ENCODE measurements around the gene GPRIN2.

The GPRIN2 gene

DNA sequence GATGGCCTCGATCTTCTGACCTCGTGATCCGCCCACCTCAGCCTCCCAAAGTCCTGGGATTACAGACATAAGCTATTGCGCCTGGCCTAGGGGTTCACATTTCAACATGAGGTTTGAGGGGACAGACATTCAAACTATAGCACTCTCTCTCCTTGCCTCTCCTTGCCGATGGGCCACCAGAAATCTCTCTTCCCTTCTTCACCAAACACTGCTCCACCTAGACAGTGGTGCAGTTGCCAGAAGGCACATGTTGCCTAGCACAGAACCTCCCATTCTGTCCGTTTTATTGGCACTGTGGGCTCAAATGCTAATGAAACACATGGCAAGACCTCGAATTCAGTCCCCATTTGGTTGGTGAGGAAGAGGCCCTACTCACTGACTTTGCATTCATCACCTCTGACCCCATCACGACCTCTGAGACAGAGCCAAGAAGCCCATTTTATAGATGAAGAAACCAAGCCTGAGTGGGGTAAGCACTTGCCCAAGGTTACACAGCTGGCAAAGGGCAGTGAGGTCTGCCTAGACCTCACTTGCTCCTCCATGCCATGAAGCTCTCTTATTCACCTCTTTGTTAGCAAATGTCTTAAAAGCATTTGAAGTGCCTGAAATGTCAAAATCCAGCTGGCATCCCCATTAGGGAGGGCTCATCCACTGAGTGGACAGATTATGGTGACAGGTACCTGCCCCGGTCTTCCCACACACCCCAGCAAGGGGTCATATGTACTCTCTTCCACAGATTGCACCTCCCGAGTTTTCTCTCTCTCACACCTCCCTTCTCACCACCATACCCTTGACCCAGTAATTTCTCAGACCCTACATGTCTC is 34.0 kb downstream of the GPRIN2 start:
- Histone ChIP-seq H3K27ac (no peak overlapping the region), H3K4me3 (no peak overlapping the region)
- TF ChIP-seq, protein P1, sequence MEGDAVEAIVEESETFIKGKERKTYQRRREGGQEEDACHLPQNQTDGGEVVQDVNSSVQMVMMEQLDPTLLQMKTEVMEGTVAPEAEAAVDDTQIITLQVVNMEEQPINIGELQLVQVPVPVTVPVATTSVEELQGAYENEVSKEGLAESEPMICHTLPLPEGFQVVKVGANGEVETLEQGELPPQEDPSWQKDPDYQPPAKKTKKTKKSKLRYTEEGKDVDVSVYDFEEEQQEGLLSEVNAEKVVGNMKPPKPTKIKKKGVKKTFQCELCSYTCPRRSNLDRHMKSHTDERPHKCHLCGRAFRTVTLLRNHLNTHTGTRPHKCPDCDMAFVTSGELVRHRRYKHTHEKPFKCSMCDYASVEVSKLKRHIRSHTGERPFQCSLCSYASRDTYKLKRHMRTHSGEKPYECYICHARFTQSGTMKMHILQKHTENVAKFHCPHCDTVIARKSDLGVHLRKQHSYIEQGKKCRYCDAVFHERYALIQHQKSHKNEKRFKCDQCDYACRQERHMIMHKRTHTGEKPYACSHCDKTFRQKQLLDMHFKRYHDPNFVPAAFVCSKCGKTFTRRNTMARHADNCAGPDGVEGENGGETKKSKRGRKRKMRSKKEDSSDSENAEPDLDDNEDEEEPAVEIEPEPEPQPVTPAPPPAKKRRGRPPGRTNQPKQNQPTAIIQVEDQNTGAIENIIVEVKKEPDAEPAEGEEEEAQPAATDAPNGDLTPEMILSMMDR (IDR thresholded peaks at IDR 0.05): no peak
- DNase-seq (ENCODE audit: low spot score): no peak

DNA sequence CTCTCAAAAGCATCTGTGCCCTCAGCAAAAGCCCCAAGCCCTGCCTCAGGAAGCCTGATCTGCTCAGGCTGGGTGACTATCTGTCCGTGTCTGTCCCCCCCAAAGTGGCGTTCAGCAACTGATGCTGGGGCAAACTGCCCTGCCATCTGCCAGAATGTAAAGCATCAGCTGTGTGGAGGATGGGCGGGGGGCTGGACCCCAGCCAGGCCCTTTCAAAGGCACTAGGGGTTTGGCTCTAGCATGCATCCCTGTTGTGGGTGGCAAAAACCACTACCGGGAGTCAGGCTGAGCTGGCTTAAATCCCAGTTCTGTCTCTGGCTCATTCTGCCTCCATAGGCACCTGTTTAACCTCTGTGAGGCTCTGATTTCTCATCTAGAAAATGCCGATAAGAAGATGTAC is 35.5 kb downstream of the GPRIN2 start:
- no peak overlapping the region for H3K27ac ChIP-seq
- TF ChIP-seq, protein P1 (IDR thresholded peaks at IDR 0.05): no peak
- no peak overlapping the region for H3K4me3 ChIP-seq
- DNase-seq (ENCODE audit: low spot score): no peak

DNA sequence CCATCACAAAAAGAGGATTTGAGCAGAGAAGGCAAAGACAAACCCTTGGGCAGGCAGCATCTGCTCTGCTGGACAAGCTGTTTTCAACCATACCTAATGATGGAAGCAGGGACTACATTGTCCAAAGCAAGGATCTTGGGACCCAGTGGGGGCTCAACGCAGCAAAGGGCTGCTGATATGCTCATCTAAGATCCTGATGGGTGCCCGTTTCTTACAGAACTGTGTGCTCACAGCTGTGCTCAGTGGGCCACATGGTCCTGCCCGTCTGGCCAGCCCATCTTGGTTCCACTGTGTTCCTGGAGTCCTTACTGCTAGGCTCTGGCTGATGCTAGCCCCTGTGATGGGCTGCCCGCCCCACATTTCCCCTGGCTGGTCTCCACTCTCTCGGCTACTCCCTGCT is 36.1 kb downstream of the GPRIN2 start:
- TF ChIP-seq, protein P1 (IDR thresholded peaks at IDR 0.05): no peak
- DNase-seq (ENCODE audit: low spot score): no peak
- H3K27ac ChIP-seq: no peak overlapping the region
- no peak overlapping the region for H3K4me3 ChIP-seq

DNA sequence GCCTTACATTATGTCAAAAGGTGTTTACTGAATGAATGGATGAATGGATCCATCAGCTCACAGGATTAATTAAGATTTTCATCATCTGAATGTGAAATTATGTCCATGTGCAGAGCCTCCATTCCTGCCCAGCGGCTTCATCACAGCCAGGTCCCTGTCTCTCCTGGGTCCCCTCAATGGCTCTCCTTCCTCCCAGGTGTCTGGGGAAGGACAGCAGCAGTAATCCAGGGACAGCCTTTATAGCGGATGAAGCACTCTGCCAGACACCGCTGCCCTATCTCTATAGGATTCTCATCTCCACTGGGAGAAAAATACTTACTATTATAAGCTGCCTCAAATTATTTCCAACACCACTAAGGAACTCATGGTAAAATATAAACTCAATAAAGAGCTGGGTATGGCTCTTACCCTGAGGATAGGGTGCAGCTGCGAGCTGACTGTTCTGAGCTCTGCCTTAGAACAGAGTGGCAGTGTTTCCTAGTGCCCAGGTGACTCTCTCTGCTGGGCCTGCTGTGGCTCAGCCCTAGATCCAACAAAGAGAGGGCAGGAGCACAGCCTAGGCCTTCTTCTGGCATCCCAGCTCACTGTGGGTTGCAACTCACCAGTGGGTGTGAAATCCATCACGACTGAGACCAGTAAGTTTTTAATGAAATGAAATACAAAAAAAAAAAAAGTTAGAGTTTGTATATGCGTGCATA is 38.3 kb downstream of the GPRIN2 start:
- TF ChIP-seq, protein P1 (IDR thresholded peaks at IDR 0.05): no peak
- Histone ChIP-seq H3K27ac (no peak overlapping the region), H3K4me3 (no peak overlapping the region)
- no peak for DNase-seq (ENCODE audit: low spot score)

DNA sequence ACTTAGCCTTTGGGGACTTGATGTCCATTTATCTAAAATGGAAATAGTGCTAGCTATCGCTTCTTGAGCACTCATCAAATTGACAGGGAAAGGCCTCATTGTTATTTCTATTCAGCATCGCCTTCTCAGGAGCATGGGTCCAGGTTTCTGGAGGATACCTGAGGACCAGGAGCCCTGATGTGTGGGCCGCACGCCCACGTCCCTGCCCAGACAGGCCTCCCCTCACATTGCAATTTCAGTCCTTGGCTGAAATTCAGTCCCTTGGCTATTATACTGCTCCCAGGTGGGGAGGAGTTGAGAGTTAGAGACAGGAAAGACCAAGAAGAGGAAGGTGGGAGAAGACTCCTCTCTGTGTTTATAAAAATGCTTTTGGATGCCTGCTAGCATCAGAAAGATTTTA is 38.9 kb downstream of the GPRIN2 start:
- DNase-seq (ENCODE audit: low spot score): no peak
- TF ChIP-seq, protein P1 (IDR thresholded peaks at IDR 0.05): no peak
- no peak overlapping the region for H3K4me3 ChIP-seq
- no peak overlapping the region for H3K27ac ChIP-seq

DNA sequence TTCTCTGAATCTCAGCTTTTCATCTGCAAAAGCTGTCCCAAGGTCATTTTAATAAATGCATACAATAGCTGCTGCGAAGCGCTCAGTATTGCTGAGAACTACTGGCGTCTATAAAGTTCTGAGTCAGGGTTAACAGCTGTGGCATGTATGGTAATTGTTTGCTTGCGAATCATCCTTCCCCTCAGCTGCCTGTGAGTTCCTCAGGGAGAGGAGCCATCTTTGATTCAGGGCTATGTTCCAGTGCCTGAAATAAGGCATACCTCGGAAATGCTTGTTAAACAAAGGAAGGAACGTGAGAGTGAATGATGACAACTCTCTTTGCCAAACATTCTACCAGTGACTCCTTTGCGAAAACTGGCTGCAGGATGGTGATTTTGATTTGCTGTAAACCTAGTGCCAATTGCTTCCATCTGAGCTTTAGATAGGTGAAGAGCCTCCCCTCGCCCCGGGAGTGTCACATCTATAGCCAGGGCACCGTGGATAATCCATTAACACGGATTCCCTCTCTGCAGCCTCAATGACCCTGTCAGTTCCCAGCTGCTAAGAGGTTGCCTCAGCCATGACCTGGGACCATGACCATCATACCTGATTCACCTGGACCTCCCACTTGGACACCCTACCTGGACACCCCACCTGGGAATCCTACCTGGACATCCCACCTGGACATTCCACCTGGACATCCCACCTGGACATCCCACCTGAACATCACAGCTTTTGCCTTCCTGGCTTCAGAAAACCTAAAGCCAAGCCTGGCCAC is 39.6 kb downstream of the GPRIN2 start:
- DNase-seq (ENCODE audit: low spot score): no peak
- no peak overlapping the region for H3K27ac ChIP-seq
- TF ChIP-seq, protein P1 (IDR thresholded peaks at IDR 0.05): no peak

More for the DNA sequence above, 39.6 kb downstream of the GPRIN2 start:
- H3K4me3 ChIP-seq: no peak overlapping the region

Measured in coronary artery (tissue), 2 donors.